ENCODE results near the gene CA9. TPM values are rescaled to one million over a fixed set of nuclear protein-coding genes. Genes with fewer than 3 reads are reported as not detected.

CA9 gene
- total RNA-seq, 1 donor from 2014 or later, result 3.9 TPM

- DNase-seq (ENCODE audit: low spot score in 2 of 2), result peak; percentile 67 to 93
- intact Hi-C loops (cut with DNase I), result loop anchor here (1.0 to 10.0 kb wide), 4 partner anchors 32 to 195 kb away; partner anchors contain the start of genes RUSC2 and TESK1
- peak within 1 kb of the TSS; percentile 83 to 93 for H3K4me3 ChIP-seq
- TF ChIP-seq CTCF (IDR thresholded peaks at IDR 0.05), result no peak
- peak within 1 kb of the TSS; percentile 93 to 97 for H3K27ac ChIP-seq
- no peaks in the 10 kb centered on the region for H3K9me3 ChIP-seq
- peaks cover 5 to 28% of the 10 kb centered on the region in 2 donors for H3K4me1 ChIP-seq
- peaks cover 36 to 47% of the 10 kb centered on the region in 2 donors for H3K36me3 ChIP-seq
- H3K27me3 ChIP-seq, result no peaks in the 10 kb centered on the region
These were observed 16.0 kb downstream of the CA9 start, which contains the start of gene TPM2 for GRCh38 chr9:35689542-35690293. Gene TPM2, minus strand, starts transcription at chr9:35689925. Its CDS starts 108 bp downstream, at chr9:35689817.

- no peaks in the 10 kb centered on the region for H3K27me3 ChIP-seq
- peak overlapping the region; percentile 83 to 93 for H3K4me3 ChIP-seq
- H3K36me3 ChIP-seq, result peaks cover 31 to 42% of the 10 kb centered on the region in 2 donors
- H3K4me1 ChIP-seq, result peaks cover 0 to 25% of the 10 kb centered on the region in 2 donors
- H3K27ac ChIP-seq, result peak overlapping the region; percentile 93 to 97
- intact Hi-C loops (cut with DNase I), result loop anchor here (1.0 to 10.0 kb wide), 3 partner anchors 33 to 195 kb away; partner anchors contain the start of gene RUSC2
- no peaks in the 10 kb centered on the region for H3K9me3 ChIP-seq
- no peak for DNase-seq (ENCODE audit: low spot score in 2 of 2)
- no peak for TF ChIP-seq CTCF (IDR thresholded peaks at IDR 0.05)
These were observed 16.5 kb downstream of the CA9 start for GRCh38 chr9:35690294-35690613.

GRCh38 chr9:35690614-35691333 is 17.0 kb downstream of the CA9 start:
- Histone ChIP-seq H3K4me3 (peak overlapping the region; percentile 83 to 93), H3K27ac (peak overlapping the region; percentile 93 to 97), H3K27me3 (no peaks in the 10 kb centered on the region), H3K36me3 (peaks cover 26 to 37% of the 10 kb centered on the region in 2 donors), H3K4me1 (peaks cover 0 to 27% of the 10 kb centered on the region in 2 donors), H3K9me3 (no peaks in the 10 kb centered on the region)
- DNase-seq (ENCODE audit: low spot score in 2 of 2), result peak; percentile 56 to 94
- TF ChIP-seq CTCF (IDR thresholded peaks at IDR 0.05), result no peak
- intact Hi-C loops (cut with DNase I), result loop anchor here (1.0 to 10.0 kb wide), 3 partner anchors 33 to 196 kb away; partner anchors contain the start of gene RUSC2

- peak overlapping the region; percentile 83 to 93 for H3K4me3 ChIP-seq
- H3K4me1 ChIP-seq, result peaks cover 3 to 31% of the 10 kb centered on the region in 2 donors
- no peaks in the 10 kb centered on the region for H3K9me3 ChIP-seq
- intact Hi-C loops (cut with DNase I), result loop anchor here (10.0 kb wide), 1 partner anchor 196 kb away; the partner anchor contains the start of gene RUSC2
- no peak for DNase-seq (ENCODE audit: low spot score in 2 of 2)
- no peak for TF ChIP-seq CTCF (IDR thresholded peaks at IDR 0.05)
- H3K27ac ChIP-seq, result peak overlapping the region; percentile 93 to 97
- no peaks in the 10 kb centered on the region for H3K27me3 ChIP-seq
- peaks cover 26 to 37% of the 10 kb centered on the region in 2 donors for H3K36me3 ChIP-seq
These were observed 17.6 kb downstream of the CA9 start for GRCh38 chr9:35691334-35691650.

- peak in 1 of 2 donors; percentile 85 for DNase-seq (ENCODE audit: low spot score in 2 of 2)
- peak overlapping the region; percentile 83 to 93 for H3K4me3 ChIP-seq
- H3K9me3 ChIP-seq, result no peaks in the 10 kb centered on the region
- TF ChIP-seq CTCF (IDR thresholded peaks at IDR 0.05), result no peak
- peaks cover 22 to 38% of the 10 kb centered on the region in 2 donors for H3K36me3 ChIP-seq
- intact Hi-C loops (cut with DNase I), result loop anchor here (10.0 kb wide), 1 partner anchor 197 kb away; the partner anchor contains the start of gene RUSC2
- H3K27ac ChIP-seq, result peak overlapping the region; percentile 93 to 97
- peaks cover 3 to 36% of the 10 kb centered on the region in 2 donors for H3K4me1 ChIP-seq
- no peaks in the 10 kb centered on the region for H3K27me3 ChIP-seq
These were observed 18.1 kb downstream of the CA9 start for GRCh38 chr9:35691757-35692301.
